HG03159 (cell line): ENCODE data around the gene SMOC2.
"Not testable (repeated sequence)": the region's sequence is repeated elsewhere in the genome, so short reads cannot be mapped to it uniquely, and the experiment has no call there.

Experiments used
- ATAC-seq: cut with Tn5 transposase; IDR thresholded peaks from one replicate; pipeline ENCODE4 v1.9.1; 2021; ENCODE audit warnings: mild to moderate bottlenecking, moderate library complexity; ENCODE audit not compliant: unreplicated experiment

The SMOC2 gene

DNA sequence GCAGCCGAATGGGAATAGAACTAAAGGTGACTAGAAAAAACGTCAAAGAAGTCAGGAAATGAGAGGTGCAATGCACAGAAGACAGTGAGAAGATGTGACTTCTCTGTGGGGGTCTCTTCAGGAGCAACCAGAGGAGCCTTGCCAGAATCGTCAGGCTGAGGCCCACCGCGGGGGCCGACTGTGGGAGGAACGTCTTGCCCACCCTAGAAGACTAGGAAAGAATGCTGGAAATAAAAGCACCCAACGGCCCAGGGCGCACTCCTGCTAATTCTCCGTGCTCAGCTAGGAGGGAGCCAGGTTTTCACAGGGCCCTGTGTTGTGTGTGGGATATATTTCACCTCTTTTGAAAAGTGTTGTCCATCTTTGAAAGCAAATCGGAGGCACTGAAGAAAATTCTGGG, 129.2 kb downstream of the SMOC2 start:
- no peak for ATAC-seq

DNA sequence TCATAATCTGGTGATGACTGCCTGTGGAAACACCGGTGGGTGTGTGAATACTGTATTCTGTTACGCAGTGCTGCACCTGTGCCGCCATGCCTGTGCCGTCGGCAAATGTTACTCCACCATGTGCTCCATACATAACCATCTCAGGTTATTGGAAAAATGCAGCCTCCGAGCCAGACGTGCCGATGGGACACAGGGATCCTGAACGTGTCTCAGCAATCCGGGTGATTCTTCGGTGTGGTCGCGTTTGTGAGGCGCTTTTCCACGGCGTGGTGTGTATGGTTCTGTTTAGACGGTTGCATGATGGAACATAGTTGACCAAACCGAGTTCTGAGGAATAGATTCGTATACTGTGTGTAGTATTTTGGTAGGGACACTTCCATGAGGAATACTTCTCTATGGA, 130.3 kb downstream of the SMOC2 start:
- ATAC-seq: no peak

DNA sequence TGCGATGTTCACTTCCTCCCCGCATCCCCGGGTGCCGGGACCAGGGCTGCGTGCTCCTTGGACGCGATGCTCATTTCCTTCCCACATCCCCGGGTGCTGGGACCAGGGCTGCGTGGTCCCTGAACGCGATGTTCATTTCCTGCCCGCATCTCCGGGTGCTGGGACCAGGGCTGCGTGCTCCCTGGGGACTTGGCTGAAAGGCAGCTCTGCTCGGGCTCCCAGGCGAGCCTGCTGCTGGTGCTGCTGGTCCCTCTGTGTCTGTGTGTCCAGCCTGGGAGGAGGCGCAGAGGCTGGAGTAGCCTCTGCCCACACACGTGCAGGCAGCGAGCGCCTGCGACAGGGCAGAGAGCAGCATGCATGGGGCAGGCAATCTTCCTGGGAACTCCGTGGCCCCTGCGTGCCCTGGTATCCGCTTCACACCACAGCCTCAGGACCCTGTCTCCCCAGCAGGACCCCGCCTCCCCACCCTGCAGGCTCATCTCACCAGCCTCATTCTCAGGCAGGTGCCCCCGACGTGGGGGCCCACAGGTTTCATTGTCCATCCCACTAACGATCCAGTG, 132.4 kb downstream of the SMOC2 start:
- not testable (repeated sequence) for ATAC-seq

DNA sequence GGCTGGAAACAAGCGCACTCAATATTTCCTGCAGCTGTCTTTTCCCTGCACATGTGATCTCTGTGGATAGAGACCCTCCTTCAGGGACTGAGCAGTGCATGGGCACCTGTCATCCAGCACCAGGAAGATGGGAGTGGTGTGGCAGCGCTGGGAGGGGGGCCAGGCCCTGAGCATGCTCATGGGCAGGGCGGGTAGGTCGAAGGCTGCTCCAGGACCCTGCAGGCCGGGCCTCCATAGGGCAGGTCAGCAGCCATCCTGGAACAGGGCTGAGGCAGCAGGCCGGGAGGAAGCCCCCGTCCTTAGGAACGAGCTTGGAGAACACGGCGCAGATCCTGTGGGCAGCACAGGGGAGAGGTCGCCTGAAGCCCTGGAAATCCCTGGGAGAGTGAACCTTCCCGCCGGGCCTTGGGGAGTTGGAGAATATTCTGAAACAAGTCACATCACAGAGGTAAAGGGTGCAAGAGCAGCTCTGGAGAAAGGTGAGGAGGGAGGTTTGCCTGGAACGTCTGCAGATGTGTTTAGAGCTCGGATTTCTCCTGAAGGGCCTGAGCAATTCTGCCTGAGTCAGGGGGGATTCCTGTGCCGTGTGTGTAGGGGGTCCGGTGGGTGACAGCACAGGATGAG, 133.2 kb downstream of the SMOC2 start:
- ATAC-seq: no peak

DNA sequence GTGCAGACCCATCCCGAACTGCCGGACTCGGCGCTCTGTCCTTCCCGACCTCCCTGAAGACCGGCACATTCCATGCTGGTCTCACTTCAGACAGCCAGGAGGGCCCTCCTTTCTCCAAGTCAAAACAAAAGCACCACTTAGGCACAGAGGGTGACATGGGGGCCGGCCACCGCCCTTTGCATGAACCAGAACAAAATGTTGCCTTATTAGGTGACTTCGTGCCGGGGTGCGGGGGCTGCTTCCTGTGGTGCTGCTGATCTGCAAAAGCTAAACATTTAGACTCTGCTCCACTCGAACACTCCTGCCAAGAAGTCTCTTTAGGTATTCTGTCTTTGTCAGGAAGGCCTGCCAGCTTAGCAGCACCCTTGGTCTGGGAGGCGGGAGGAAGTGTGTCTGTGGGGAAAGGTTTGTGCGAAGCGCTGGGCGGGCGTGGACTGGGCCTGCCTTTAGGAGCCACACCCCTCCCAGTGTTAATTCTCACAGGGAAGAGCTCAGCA, 133.8 kb downstream of the SMOC2 start:
- no peak for ATAC-seq

DNA sequence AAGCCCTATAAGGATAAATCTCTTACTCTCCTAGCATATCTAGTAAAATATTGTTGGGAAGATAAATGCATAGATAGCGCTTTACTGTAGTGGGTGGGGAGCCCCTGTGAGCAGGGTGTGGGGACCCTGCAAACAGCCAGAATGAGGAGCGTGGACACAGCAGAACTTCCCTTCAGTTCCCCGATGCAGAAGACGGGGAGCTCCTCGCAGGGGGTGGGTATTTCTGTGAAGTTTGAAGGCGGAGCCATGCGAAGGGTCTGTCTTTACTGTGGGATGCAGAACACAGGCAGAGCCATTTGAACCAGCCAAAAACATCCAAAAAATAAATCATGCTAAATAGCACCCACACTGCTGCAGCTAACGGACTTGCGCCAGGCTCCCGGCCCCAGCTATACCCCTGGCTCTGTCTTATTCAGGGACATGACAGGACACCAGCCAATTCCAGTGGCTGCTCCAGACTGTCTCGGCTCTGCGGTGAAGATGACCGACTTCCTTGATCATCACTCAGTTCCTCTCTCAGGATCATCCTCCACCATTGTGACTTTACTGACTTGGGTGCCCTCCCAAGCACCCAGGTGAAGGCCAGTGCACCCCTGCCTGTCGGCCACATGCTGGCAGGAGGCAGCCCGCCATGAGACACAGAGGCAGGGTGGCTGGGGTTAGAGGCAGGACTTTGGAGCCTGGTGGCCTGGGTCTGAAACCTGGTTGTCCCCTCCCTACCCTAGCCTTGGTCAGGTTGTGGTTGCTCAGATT, 134.5 kb downstream of the SMOC2 start:
- ATAC-seq: no peak

DNA sequence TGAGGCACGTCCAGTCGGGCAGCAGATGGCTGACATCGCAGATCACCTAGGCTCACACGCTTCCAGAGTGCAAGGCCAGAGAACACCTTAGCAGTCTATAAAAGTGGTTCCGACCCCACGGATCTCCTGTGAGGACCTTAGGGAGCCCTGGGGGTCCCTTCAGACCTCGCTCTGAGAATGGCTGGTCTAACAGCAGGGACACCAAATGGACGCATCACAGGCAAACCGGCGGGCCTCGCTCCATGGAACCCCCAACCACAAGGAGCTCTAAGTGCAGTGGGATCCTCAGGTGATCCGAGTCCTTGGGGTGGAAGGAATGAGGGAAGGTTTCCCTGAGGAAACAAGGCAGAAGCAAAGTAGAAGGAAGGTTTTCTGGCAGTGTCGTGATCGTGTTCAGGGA, 135.4 kb downstream of the SMOC2 start:
- ATAC-seq: no peak

DNA sequence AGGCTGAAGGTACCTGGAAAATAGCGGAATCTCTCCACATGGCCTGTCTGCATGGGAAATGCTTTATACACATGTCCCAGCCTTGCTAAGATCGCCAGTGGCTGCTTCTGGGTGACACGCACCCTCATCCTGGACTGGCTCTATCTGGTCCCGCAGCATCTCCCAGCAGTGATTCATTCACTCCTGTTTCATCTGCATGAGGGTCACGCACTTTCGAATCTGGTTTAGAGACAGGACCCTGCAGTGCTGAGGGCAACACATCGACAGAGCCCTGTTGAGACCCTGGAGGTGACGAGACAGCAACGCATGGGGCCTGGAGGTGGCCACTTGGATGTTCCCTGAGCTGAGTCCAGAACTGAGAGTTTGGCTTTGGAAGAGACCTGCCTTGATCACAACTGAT, 136.5 kb downstream of the SMOC2 start:
- no peak for ATAC-seq

DNA sequence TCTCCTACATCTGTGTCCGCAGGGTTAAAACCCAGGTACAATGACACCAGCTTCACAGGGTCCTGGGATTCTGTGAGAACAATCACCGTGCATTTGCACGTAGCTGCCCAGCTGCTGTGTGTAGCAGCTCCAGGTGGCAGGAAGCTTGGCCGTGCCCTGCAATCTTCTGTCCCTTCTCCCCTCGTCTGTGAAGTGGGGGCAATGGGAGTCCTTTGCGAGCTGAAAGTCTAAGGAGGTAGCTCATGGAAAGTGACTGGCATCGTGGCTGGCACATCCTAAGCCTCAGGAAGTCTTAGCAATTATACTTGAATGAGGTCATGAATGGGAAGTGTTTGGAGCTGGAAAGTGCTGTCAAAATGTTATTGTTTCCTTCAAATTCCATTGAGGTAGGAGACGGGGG, 137.1 kb downstream of the SMOC2 start:
- ATAC-seq: no peak

DNA sequence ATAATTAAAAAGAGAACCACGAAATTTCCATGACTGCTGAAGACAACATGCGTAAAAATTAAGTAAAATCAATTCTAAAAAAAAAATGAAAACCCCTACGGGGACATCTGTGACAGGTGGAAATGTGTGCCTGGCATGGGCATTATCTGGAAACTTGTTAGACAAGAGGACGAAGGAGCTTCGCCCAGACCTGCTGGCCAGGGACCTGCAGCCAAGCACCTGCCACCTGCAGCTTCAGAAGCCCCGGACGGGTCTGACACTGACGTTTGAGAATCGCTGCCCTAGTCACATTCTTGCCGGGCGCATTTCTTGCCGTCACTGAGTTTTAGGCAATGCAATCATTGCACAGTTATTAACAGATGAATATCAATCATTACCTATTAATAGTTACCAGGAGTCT, 140.3 kb downstream of the SMOC2 start:
- no peak for ATAC-seq

DNA sequence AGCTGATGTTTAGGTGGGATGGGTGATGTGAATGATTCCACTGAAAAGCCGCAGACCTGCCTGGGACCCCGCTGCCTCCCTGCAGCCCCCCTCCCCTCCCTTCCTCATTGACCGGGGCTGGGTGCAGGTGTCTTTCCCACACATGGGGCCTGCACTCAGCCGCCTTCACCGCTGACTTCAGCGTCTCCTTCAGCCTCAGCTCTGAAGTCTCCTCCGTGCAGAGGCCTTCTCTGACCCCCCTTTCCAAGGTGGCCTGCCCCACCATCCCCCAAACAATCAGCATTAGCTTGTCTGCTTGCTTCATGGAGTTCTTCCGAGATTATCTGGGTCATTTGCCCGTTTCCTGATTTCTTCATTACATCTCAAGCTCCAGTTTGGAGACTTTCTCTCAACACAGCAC, 140.7 kb downstream of the SMOC2 start:
- no peak for ATAC-seq

DNA sequence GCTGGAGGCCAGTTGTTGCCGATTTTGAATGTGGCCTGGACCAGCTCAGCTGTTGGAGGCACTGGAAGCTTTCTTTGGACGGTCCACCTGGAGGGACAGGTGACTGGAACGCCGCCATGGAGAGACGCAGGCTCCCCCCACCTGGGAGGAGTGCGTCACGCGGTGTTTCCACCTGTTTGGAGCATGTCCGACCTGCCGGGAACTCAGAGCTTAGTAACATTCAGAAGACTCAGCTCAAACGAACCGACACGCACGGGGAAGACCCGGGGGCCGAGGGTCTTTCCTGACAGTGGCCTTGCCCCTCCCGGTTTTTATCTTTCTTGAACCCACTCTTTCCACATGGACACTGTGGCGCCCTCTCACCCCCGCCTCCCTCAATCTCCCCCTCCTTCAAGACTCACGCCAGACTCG, 141.6 kb downstream of the SMOC2 start:
- no peak for ATAC-seq

DNA sequence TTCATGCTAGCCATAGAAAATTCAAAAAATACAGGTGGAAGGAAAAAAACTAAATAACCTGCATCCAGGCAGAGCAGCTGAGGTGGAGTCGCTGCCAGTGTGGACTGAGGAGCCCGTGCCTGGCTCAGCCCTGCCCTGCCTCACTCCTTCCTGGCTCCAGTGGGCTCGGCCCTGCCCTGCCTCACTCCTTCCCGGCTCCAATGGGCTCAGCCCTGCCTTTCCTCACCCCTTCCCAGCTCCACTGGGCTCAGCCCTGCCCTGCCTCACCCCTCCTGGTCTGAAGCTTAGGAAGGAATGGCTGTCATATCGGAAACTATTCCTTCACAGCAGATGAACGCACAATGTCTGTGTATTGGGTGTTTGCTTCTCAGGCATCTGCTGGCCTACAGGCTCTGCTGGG, 142.1 kb downstream of the SMOC2 start:
- ATAC-seq: no peak

DNA sequence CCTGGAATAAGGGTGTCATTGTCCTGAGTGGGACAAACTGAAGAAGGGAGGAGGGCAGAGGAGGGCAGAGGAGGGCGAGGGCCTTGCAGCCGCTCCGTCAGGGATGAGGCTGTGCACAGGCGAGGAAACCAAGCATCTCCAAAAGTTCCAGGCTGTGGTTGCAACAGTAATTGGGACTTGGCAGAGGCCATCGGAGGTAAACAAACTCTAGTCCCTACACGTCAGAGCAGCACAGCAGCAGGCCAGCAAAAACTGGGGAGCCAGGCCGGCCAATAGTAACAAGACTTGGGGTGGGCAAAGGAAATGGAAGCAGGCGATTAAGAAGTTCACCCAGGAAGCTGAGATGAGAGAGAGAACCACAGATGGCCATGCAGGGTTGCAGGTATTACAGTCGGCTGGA, 142.8 kb downstream of the SMOC2 start:
- ATAC-seq: no peak

DNA sequence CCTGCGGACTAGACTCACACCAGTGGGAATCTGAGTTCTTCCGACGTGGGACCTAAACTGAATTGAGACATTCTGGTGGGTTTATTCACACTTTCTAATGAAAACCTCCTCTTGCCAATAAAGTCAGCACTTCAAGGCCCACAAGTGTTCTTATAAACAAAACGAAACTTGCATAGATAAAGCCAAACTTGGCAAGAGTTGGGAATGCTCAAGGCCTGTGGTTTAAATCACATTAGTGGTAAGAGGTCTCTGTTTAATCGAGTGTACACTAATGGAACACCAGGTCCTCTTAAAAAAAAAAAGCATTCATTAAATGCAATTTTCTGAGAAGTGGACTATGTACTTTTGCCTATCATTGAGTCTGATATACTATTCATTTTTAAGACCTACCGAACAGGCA, 143.3 kb downstream of the SMOC2 start:
- no peak for ATAC-seq

DNA sequence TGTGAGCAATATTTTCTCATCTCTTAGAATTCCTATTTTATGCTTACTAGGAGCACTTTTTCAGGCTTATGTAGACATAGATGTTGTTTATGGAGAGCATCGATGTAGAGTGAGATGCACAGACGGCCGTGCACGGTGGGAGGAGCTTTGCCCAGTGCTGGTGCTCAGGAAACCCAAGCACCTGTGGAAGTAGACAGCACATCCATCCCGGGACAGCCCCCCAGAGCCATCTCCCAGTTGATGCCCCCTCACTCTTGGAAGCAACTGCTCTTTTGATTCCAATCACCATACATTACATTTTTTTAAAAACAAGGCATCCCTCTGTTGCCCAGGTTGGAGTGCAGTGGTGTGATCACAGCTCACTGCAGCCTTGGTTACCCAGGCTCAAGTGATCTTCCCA, 143.7 kb downstream of the SMOC2 start:
- ATAC-seq: no peak

DNA sequence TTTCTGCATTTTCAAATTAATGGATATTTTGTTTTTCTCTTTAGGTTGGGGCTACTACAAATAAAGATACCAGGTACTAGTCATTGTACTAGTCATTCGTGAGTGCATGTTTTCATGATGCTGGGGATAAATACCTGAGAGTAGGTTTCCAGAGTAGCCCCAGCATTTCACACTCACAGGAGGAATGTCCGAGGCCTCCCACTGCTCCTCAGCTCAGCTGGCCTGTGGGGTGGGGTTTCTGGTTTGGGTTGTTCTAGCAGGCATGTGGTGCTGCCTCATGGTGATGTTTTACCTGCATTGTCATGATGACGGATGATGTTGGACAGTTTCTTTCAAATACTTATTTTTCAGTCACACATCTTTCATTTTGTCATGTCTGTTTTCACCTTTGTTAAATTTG, 144.5 kb downstream of the SMOC2 start:
- no peak for ATAC-seq

DNA sequence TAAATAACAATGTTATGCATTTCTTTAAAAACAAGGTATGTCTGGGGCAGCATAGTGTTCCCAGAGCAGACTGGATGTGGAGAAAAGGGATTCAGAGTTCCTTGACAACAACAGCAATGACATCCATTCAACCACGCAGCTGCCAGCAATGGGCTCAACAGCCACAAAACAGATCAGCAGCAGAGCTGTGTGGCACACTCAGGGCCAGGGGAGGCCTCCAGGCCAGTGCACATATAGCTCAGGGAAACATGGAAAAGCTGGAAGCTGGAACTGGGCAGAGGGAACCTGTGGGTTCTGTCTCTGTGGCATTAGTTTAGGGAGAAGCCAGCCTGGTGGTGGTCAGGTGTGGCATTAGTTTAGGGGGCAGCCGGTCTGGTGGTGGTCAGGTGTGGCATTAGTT, 148.3 kb downstream of the SMOC2 start:
- ATAC-seq: no peak

DNA sequence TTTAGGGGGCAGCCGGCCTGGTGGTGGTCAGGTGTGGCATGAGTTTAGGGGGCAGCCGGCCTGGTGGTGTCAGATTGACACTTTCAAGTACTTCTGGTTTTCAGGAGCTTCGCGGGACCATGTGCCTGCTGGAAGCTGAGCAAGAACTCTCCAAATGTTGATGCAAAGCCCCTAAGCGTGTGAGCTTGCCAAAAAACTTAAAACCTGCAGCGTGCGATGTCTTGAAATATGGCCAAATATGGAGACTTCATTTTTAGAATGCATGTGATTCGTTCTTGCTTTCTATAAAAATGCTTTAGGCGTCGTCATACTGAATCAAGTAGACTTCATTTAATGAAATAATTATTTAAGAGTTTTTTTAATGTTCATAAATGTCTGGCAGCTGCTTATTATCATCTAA, 149.4 kb downstream of the SMOC2 start:
- no peak for ATAC-seq

DNA sequence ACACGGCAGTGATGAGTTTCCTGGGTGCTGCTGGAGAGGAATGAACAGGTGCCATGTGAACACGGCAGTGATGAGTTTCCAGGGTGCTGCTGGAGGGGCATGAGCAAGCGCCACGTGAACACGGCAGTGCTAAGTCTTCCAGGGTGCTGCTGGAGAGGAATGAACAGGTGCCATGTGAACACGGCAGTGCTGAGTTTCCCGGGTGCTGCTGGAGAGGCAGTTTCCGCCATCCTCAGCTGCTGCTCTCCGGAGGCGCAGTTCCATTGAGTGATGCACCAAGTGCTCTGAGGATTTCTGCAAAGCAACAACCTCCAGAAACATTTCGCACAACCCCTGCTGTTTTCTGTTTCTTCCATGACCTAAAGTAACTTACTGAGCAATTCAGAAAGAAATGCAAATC, 155.4 kb downstream of the SMOC2 start:
- no peak for ATAC-seq

DNA sequence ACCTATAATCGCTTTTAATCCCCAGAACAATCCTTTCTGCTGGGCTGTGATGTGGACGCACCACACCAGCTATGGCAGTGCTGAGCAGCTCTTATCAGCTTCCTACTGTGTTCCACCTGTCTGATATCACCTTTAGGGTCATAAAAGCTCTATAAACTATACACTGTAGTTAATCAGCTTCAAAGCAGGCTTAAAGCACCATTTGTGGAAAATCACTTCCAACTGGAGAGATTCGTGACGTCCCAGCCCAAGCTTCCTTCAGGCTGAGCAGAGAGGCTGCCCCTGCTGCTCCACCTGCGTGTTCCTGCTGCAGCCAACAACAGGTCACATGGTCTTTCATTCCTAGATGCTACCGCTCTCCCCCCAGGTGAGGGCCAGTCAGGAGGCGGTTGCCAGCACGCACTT, 156.5 kb downstream of the SMOC2 start:
- ATAC-seq: no peak
